HuH-7.5 (cell line): ENCODE measurements around the gene ERCC2.

ENCODE experiments used
- DNase-seq: peaks from one replicate; pipeline ENCODE4 v3.0.0; 2011; ENCODE audit warnings: low spot score

ERCC2 gene

GRCh38 chr19:45401815-45402214, 31.4 kb upstream of the ERCC2 start:
- DNase-seq, result no peak

GRCh38 chr19:45400192-45400591, 29.8 kb upstream of the ERCC2 start:
- no peak for DNase-seq

GRCh38 chr19:45395821-45396617, 25.6 kb upstream of the ERCC2 start:
- DNase-seq, result no peak

- DNase-seq, result no peak
Measured at GRCh38 chr19:45391871-45392665, 21.7 kb upstream of the ERCC2 start.

- DNase-seq, result peak; percentile 57
Measured at GRCh38 chr19:45391346-45391745, 21.0 kb upstream of the ERCC2 start.

GRCh38 chr19:45385392-45386221, 15.2 kb upstream of the ERCC2 start:
- DNase-seq, result no peak

- DNase-seq, result no peak
Measured at GRCh38 chr19:45382426-45382825, 12.1 kb upstream of the ERCC2 start.

- DNase-seq, result no peak
Measured at GRCh38 chr19:45380107-45380506, 9.7 kb upstream of the ERCC2 start.

- DNase-seq, result peak; percentile 63
Measured at GRCh38 chr19:45376045-45376724, 5.8 kb upstream of the ERCC2 start.

- DNase-seq, result no peak
Measured at GRCh38 chr19:45368737-45369340, 1.5 kb downstream of the ERCC2 start.

GRCh38 chr19:45368127-45368526, 2.2 kb downstream of the ERCC2 start:
- DNase-seq, result no peak

- no peak for DNase-seq
Measured at GRCh38 chr19:45364696-45365095, 5.7 kb downstream of the ERCC2 start.

GRCh38 chr19:45363861-45364459, 6.4 kb downstream of the ERCC2 start:
- no peak for DNase-seq

GRCh38 chr19:45362291-45362690, 8.1 kb downstream of the ERCC2 start:
- DNase-seq, result no peak

GRCh38 chr19:45361608-45362007, 8.8 kb downstream of the ERCC2 start:
- no peak for DNase-seq

GRCh38 chr19:45358213-45358792, 12.1 kb downstream of the ERCC2 start:
- no peak for DNase-seq

GRCh38 chr19:45357445-45357783, 13.0 kb downstream of the ERCC2 start:
- DNase-seq, result no peak

- no peak for DNase-seq
Measured at GRCh38 chr19:45356760-45357444, 13.5 kb downstream of the ERCC2 start.

GRCh38 chr19:45355910-45356309, 14.5 kb downstream of the ERCC2 start:
- DNase-seq, result no peak

- DNase-seq, result no peak
Measured at GRCh38 chr19:45355402-45355801, 15.0 kb downstream of the ERCC2 start.
